ENCODE data around the gene SH3PXD2B.
A peak's percentile ranks its signal among the peaks of the same experiment; 100 is the strongest.

Gene SH3PXD2B

GRCh38 chr5:172438319-172438668 lies 16.0 kb downstream of the SH3PXD2B start:
- TF ChIP-seq FOXP2 (optimal IDR thresholded peaks at IDR 0.05; ENCODE audit: borderline replicate concordance, extremely low read depth, extremely low read length, insufficient read depth) = no peak
- no peak for TF ChIP-seq POLR2AphosphoS5 (IDR thresholded peaks at IDR 0.05; ENCODE audit: low read depth, low read length)
- TF ChIP-seq SIN3A (IDR thresholded peaks at IDR 0.05; ENCODE audit: borderline replicate concordance, insufficient read depth, low read length) = no peak
- no peak for TF ChIP-seq TAF1 (IDR thresholded peaks at IDR 0.05; ENCODE audit: borderline replicate concordance, insufficient read depth, low read length)
- no peak for TF ChIP-seq REST (IDR thresholded peaks at IDR 0.05; ENCODE audit: insufficient read depth in 1 of 2, low read depth in 2 of 2, low read length in 2 of 2)

- TF ChIP-seq FOXP2 (optimal IDR thresholded peaks at IDR 0.05; ENCODE audit: borderline replicate concordance, extremely low read depth, extremely low read length, insufficient read depth) (peak; percentile 78), REST (IDR thresholded peaks at IDR 0.05; ENCODE audit: insufficient read depth in 1 of 2, low read depth in 2 of 2, low read length in 2 of 2) (no peak), TAF1 (IDR thresholded peaks at IDR 0.05; ENCODE audit: borderline replicate concordance, insufficient read depth, low read length) (0 out of 2 replicates have a peak, but pooled peaks have one; percentile 14), SIN3A (IDR thresholded peaks at IDR 0.05; ENCODE audit: borderline replicate concordance, insufficient read depth, low read length) (peak; percentile 78; the same call in 1 of the 2 replicates), POLR2AphosphoS5 (IDR thresholded peaks at IDR 0.05; ENCODE audit: low read depth, low read length) (0 out of 2 replicates have a peak, but pooled peaks have one; percentile 47)
Observed at GRCh38 chr5:172437445-172438318, 16.6 kb downstream of the SH3PXD2B start.

- no peak for TF ChIP-seq SIN3A (IDR thresholded peaks at IDR 0.05; ENCODE audit: borderline replicate concordance, insufficient read depth, low read length)
- TF ChIP-seq REST (IDR thresholded peaks at IDR 0.05; ENCODE audit: insufficient read depth in 1 of 2, low read depth in 2 of 2, low read length in 2 of 2) = no peak
- TF ChIP-seq FOXP2 (optimal IDR thresholded peaks at IDR 0.05; ENCODE audit: borderline replicate concordance, extremely low read depth, extremely low read length, insufficient read depth) = no peak
- TF ChIP-seq TAF1 (IDR thresholded peaks at IDR 0.05; ENCODE audit: borderline replicate concordance, insufficient read depth, low read length) = no peak
- no peak for TF ChIP-seq POLR2AphosphoS5 (IDR thresholded peaks at IDR 0.05; ENCODE audit: low read depth, low read length)
Observed at GRCh38 chr5:172436879-172437369, 17.4 kb downstream of the SH3PXD2B start.

GRCh38 chr5:172436078-172436878 lies 18.0 kb downstream of the SH3PXD2B start:
- TF ChIP-seq REST (IDR thresholded peaks at IDR 0.05; ENCODE audit: insufficient read depth in 1 of 2, low read depth in 2 of 2, low read length in 2 of 2) = no peak
- no peak for TF ChIP-seq FOXP2 (optimal IDR thresholded peaks at IDR 0.05; ENCODE audit: borderline replicate concordance, extremely low read depth, extremely low read length, insufficient read depth)
- TF ChIP-seq SIN3A (IDR thresholded peaks at IDR 0.05; ENCODE audit: borderline replicate concordance, insufficient read depth, low read length) = no peak
- TF ChIP-seq POLR2AphosphoS5 (IDR thresholded peaks at IDR 0.05; ENCODE audit: low read depth, low read length) = no peak
- no peak for TF ChIP-seq TAF1 (IDR thresholded peaks at IDR 0.05; ENCODE audit: borderline replicate concordance, insufficient read depth, low read length)

All from PFSK-1 (cell line).